ENCODE results near the gene MDFIC.

Gene MDFIC

DNA sequence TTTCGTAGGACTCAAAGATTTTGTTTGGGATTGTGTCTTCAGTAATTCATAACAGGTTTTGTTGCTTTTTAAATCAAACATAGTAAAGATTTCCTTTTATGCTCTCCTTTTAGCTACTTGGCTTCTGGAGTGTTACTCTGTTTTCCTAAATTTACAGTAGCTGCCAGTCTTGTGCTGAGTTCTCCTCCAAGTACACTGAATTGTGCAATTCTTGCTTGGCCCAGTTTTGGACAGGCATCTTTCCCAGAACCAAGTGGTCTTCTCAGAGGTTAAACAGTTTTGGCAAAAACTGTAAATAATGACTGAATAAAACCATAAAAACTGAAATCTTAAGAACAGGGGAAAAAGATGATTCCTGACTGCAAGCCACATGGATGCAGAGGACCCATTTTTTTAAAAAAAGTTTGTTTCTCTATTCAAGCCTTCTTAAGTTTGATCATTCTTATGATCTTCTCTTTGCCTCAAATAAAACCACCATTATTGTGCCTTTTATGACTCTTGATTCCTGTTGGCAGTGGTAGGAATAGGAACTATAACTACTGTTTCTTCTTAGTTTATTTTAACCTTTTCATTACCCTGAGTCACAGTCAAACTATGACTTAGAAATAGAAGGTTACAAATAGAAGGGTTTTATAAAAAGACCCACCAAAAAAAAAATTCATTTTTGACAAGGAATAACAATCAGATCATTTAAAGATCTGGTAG is 88.0 kb downstream of the MDFIC start:
- Mint-ChIP-seq H3K4me3 (peak overlapping the region; percentile 40), H3K27me3 (no peaks in the 10 kb centered on the region), H3K36me3 (ENCODE audit: low read depth) (peaks cover 50% of the 10 kb centered on the region), H3K4me1 (ENCODE audit: low read depth) (peaks cover 75% of the 10 kb centered on the region), H3K9me3 (peaks cover 6% of the 10 kb centered on the region), H3K27ac (peak overlapping the region; percentile 72)

- Mint-ChIP-seq H3K36me3 (ENCODE audit: low read depth) (peaks cover 54% of the 10 kb centered on the region), H3K27ac (no peak overlapping the region), H3K4me1 (ENCODE audit: low read depth) (peaks cover 69% of the 10 kb centered on the region), H3K27me3 (no peaks in the 10 kb centered on the region), H3K4me3 (no peak overlapping the region), H3K9me3 (peaks cover 6% of the 10 kb centered on the region)
Observed at GRCh38 chr7:115010441-115010820, 88.5 kb downstream of the MDFIC start.

DNA sequence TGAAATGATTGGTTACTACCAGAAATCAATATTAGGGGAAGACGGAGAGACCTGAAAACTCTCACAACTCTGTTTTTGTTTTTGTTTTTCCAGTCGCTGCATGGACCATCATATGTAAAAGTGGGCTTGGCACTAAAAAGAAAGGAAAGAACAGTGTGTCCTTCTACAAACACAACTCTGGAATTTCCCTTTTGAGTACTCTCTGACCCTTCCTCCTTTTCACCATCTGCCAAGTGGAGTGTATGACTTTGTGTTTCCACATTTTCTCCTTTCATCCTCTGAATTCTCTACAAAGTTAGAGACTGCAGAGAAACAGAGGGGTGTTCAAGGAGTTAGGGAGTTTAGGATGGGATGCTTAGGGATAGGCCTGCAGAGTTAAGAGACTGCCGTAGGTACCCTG is 92.0 kb downstream of the MDFIC start:
- Mint-ChIP-seq H3K4me1 (ENCODE audit: low read depth) (peaks cover 41% of the 10 kb centered on the region), H3K27ac (peak overlapping the region; percentile 4), H3K36me3 (ENCODE audit: low read depth) (peaks cover 52% of the 10 kb centered on the region)

DNA sequence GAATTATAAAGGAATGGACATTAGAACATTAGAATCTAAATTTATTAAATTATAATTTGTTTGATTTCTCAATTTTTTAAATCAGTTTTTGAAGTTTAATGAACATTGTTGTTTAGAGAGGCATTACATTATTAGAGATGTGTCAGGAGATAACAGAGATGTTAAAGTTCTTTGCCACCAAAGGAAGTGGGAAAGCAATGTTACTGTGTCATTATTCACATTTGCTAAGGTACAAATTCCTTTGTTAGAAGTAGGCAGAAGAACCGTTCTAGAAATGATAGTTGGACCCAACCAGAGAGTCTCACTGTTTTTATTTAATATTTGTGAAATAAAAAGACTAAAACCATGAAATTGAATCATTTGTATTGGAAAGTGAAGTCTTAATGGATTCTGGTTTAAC is 92.9 kb downstream of the MDFIC start:
- peaks cover 32% of the 10 kb centered on the region for H3K4me1 Mint-ChIP-seq (ENCODE audit: low read depth)
- no peak overlapping the region for H3K27ac Mint-ChIP-seq
- peaks cover 52% of the 10 kb centered on the region for H3K36me3 Mint-ChIP-seq (ENCODE audit: low read depth)
- H3K27me3 Mint-ChIP-seq = no peaks in the 10 kb centered on the region
- H3K4me3 Mint-ChIP-seq = no peak overlapping the region
- peaks cover 6% of the 10 kb centered on the region for H3K9me3 Mint-ChIP-seq

More for the DNA sequence above, 92.0 kb downstream of the MDFIC start:
- no peak overlapping the region for H3K4me3 Mint-ChIP-seq
- peaks cover 6% of the 10 kb centered on the region for H3K9me3 Mint-ChIP-seq
- no peaks in the 10 kb centered on the region for H3K27me3 Mint-ChIP-seq

DNA sequence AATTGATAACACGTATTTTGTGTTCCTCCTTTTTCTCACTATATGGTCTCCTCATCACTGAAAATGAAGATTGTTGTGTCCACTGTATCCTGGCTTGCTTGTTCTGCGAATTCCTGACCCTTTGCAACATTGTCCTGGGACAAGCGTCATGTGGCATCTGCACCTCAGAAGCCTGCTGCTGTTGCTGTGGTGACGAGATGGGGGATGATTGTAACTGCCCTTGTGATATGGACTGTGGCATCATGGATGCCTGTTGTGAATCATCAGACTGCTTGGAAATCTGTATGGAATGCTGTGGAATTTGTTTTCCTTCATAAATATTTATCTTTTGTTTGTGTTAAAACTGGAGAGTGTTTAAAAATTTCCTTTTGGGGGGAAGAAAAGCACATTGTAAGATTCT is 93.7 kb downstream of the MDFIC start:
- no peak overlapping the region for H3K4me3 Mint-ChIP-seq
- no peaks in the 10 kb centered on the region for H3K27me3 Mint-ChIP-seq
- peaks cover 6% of the 10 kb centered on the region for H3K9me3 Mint-ChIP-seq
- H3K36me3 Mint-ChIP-seq (ENCODE audit: low read depth) = peaks cover 52% of the 10 kb centered on the region
- H3K27ac Mint-ChIP-seq = no peak overlapping the region
- H3K4me1 Mint-ChIP-seq (ENCODE audit: low read depth) = peaks cover 28% of the 10 kb centered on the region

GRCh38 chr7:115019882-115020605 is 98.2 kb downstream of the MDFIC start:
- peaks cover 21% of the 10 kb centered on the region for H3K36me3 Mint-ChIP-seq (ENCODE audit: low read depth)
- peaks cover 19% of the 10 kb centered on the region for H3K4me1 Mint-ChIP-seq (ENCODE audit: low read depth)
- no peaks in the 10 kb centered on the region for H3K9me3 Mint-ChIP-seq
- H3K4me3 Mint-ChIP-seq = no peak overlapping the region
- H3K27me3 Mint-ChIP-seq = no peaks in the 10 kb centered on the region
- no peak overlapping the region for H3K27ac Mint-ChIP-seq

DNA sequence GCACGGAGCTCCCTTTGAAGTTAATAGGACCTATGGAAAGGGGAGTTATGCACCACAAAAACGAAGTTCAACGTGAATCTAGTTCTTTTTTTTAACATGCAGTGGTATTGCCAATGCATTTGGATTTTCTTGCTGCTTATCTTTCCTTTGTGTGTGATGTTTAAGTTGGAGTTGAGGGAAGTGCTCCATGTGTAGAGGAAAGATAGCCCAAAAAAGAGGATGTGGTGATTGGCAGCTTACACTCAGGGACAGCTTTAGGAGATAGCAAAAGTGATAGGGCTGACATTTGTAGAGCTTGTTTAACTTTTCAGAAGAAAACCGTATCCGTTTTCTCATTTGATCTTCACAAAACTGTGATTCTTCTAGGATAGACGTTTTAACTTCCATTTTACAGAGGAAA is 101.3 kb downstream of the MDFIC start:
- no peak overlapping the region for H3K27ac Mint-ChIP-seq

GRCh38 chr7:115024276-115024675 is 102.4 kb downstream of the MDFIC start:
- Mint-ChIP-seq H3K4me1 (ENCODE audit: low read depth) (peaks cover 16% of the 10 kb centered on the region), H3K27ac (no peak overlapping the region), H3K27me3 (no peaks in the 10 kb centered on the region), H3K9me3 (no peaks in the 10 kb centered on the region), H3K36me3 (ENCODE audit: low read depth) (no peaks in the 10 kb centered on the region), H3K4me3 (no peak overlapping the region)

More for the DNA sequence above, 101.3 kb downstream of the MDFIC start:
- Mint-ChIP-seq H3K4me3 (no peak overlapping the region), H3K9me3 (no peaks in the 10 kb centered on the region), H3K36me3 (ENCODE audit: low read depth) (no peaks in the 10 kb centered on the region), H3K4me1 (ENCODE audit: low read depth) (peaks cover 16% of the 10 kb centered on the region), H3K27me3 (no peaks in the 10 kb centered on the region)

GRCh38 chr7:115032715-115033703 is 111.1 kb downstream of the MDFIC start:
- H3K4me3 Mint-ChIP-seq = no peak overlapping the region

GRCh38 chr7:115033917-115034459 is 112.1 kb downstream of the MDFIC start:
- Mint-ChIP-seq H3K4me1 (ENCODE audit: low read depth) (peaks cover 8% of the 10 kb centered on the region), H3K27ac (no peak overlapping the region)

More at GRCh38 chr7:115032715-115033703, 111.1 kb downstream of the MDFIC start:
- H3K4me1 Mint-ChIP-seq (ENCODE audit: low read depth) = peaks cover 8% of the 10 kb centered on the region
- H3K27ac Mint-ChIP-seq = no peak overlapping the region
- no peaks in the 10 kb centered on the region for H3K36me3 Mint-ChIP-seq (ENCODE audit: low read depth)
- no peaks in the 10 kb centered on the region for H3K27me3 Mint-ChIP-seq
- H3K9me3 Mint-ChIP-seq = no peaks in the 10 kb centered on the region

DNA sequence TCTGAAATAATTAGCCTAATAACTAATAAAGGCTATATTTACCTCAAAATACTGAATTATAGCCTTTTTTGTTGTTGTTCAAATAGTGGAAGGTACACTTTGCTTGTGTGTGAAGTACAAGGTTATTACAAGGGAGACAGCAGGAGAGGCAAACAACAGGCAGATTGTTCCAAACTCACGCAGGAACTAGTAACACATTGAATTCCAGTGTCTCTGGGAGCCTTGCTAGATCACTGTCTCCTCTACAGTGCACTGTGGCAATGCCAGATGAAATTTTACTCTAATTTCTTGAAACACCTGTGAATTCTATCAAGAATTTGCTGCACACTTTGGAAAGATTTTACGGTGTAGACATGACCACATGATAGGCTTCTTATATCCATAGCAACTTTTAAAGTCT is 112.6 kb downstream of the MDFIC start:
- no peak overlapping the region for H3K27ac Mint-ChIP-seq
- no peak overlapping the region for H3K4me3 Mint-ChIP-seq
- H3K36me3 Mint-ChIP-seq (ENCODE audit: low read depth) = no peaks in the 10 kb centered on the region
- H3K9me3 Mint-ChIP-seq = no peaks in the 10 kb centered on the region
- no peaks in the 10 kb centered on the region for H3K27me3 Mint-ChIP-seq
- H3K4me1 Mint-ChIP-seq (ENCODE audit: low read depth) = peaks cover 8% of the 10 kb centered on the region

More at GRCh38 chr7:115033917-115034459, 112.1 kb downstream of the MDFIC start:
- Mint-ChIP-seq H3K27me3 (no peaks in the 10 kb centered on the region), H3K9me3 (no peaks in the 10 kb centered on the region), H3K36me3 (ENCODE audit: low read depth) (no peaks in the 10 kb centered on the region), H3K4me3 (no peak overlapping the region)

DNA sequence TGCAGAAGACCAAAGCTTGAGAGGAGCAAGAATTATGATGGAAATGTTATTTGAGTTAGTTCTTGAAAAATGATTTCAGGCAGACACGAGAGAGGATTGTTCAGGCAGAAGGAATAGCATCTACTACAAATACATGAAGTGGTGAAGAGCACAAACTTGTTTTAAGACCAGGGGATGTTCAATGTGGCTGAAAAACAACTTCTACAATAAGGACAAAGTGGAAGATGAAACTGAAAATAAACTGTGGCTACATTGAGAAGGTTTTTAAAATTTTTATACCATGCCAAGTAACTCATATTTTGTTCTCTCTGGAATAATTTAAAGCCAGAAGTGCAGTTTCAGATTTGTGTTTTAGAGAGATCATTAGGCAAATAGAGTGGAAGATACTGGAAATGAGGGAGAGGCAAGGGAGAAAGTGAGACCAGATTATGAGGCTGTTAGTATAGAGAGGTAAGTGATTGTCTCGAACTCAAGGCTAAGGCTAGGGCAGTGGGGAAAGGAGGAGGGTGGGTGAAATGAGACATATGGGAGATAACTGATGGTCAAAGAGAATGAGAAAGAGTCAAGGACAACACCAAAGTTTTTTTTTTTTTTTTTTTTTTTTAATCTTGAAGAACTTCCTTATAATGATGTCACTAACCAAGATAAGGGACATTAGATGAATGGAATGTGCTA is 115.4 kb downstream of the MDFIC start:
- Mint-ChIP-seq H3K4me1 (ENCODE audit: low read depth) (peaks cover 8% of the 10 kb centered on the region), H3K27me3 (no peaks in the 10 kb centered on the region), H3K27ac (no peak overlapping the region), H3K9me3 (no peaks in the 10 kb centered on the region), H3K36me3 (ENCODE audit: low read depth) (no peaks in the 10 kb centered on the region), H3K4me3 (no peak overlapping the region)

GRCh38 chr7:115038158-115038557 is 116.3 kb downstream of the MDFIC start:
- H3K36me3 Mint-ChIP-seq (ENCODE audit: low read depth) = no peaks in the 10 kb centered on the region
- no peak overlapping the region for H3K27ac Mint-ChIP-seq
- no peak overlapping the region for H3K4me3 Mint-ChIP-seq
- peaks cover 8% of the 10 kb centered on the region for H3K4me1 Mint-ChIP-seq (ENCODE audit: low read depth)
- no peaks in the 10 kb centered on the region for H3K9me3 Mint-ChIP-seq
- no peaks in the 10 kb centered on the region for H3K27me3 Mint-ChIP-seq

DNA sequence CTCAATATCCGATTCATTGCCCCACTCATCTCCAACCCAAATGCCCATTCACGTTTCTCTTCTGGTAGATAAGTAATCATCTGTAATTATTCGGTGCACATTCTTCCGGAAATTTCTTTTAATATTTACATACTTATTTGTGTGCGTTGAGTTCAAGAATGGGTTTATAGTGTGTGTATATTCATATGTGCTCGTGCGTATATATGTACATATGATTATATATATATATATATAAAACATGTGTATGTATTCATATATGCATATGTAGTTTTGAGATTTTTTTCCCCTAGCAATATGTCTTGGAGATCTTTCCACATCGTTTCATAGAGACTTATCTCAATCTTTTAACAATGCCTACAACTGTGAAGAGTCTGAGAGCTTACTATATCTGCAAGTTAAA is 118.2 kb downstream of the MDFIC start:
- no peaks in the 10 kb centered on the region for H3K36me3 Mint-ChIP-seq (ENCODE audit: low read depth)
- no peak overlapping the region for H3K4me3 Mint-ChIP-seq
- peaks cover 8% of the 10 kb centered on the region for H3K4me1 Mint-ChIP-seq (ENCODE audit: low read depth)
- H3K9me3 Mint-ChIP-seq = no peaks in the 10 kb centered on the region
- H3K27me3 Mint-ChIP-seq = no peaks in the 10 kb centered on the region
- no peak overlapping the region for H3K27ac Mint-ChIP-seq
